GDM1 (cell line): ENCODE results near the gene SPSB4.
"Not testable (repeated sequence)": the region's sequence is repeated elsewhere in the genome, so short reads cannot be mapped to it uniquely, and the experiment has no call there.

Source experiments
- DNase-seq: peaks from one replicate; lab custom pipeline; 2025; lab: John Stamatoyannopoulos, UW

Gene SPSB4

GRCh38 chr3:141095546-141095937, 44.4 kb downstream of the SPSB4 start:
- DNase-seq = no peak

DNA sequence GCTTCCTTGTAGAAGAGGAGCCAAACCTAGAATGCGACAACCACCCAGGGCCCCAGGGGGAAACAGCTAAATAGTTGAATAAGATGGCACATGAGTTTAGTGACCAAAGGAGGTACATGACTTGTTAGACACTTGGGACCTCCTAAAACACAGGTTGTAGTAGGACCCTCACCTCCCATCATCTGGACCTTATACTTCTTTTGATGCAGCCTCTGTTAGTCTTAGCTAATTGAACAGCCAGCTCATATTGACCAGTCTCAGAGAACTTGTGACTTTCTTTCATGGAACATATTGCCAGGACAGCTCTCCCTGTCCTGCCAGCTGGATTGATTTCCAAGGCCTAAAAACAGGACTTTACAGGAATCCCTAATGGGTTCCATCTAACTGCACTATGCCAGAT, 45.0 kb downstream of the SPSB4 start:
- no peak for DNase-seq

- no peak for DNase-seq
Measured at GRCh38 chr3:141096981-141097380, 45.8 kb downstream of the SPSB4 start.

GRCh38 chr3:141100112-141100511, 49.0 kb downstream of the SPSB4 start:
- no peak for DNase-seq

DNA sequence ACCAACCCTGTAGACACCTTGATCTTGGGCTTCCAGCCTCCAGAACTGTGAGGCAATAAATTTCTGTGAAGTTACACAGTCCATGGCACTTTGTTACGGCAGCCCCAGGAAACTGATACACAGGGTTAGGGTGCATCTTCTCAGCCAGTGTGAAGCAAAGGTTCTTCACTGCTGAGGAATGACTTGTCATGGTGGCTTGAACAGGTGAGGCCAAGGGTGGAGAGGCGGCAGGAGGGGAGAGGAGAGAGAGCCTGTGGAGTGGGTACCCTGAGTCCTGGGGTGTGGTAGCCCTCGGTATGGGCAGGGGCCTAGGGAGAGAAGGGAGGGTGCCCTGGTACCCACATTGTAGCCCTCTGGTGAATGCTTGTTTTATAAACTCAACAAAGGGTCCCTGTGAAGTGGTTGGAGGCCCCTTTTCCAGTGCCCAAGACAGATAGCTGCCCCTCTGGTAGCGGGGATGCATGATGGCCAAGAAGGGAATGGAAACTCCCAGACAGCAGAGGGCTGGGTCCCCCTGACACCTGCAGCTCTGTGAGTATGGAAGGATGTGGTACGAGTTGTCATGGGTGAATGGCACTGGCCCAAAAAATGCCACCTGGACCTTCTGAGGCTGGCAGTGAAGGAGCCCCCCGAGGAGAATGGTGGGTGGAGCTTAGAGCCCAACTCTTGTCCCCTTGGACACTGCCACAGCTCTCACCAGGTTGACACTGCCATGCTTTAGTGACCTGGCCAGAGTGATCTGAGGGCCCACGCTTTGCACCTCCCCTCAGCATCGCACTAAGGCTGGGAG, 49.6 kb downstream of the SPSB4 start:
- no peak for DNase-seq

DNA sequence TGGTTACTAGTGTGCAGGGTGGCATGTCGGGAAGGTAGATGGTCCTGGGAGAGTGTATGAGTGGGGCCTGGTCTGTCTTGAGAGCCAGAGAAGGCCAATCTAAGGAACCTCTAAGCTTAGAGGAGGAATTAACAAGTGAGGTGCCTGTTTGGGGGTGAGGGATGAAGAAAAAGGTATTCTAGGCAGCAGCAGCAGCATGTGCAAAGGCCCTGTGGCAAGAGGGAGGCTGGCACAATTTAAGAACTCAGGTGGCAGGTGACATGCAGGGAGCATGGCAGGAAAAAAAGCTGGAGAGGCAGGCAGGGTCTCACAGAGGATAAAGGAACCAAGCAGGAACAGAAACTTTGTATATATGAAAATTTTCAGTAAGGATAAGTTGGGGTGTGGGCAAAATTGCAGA, 51.2 kb downstream of the SPSB4 start:
- no peak for DNase-seq

GRCh38 chr3:141103067-141103466, 51.9 kb downstream of the SPSB4 start:
- no peak for DNase-seq

DNA sequence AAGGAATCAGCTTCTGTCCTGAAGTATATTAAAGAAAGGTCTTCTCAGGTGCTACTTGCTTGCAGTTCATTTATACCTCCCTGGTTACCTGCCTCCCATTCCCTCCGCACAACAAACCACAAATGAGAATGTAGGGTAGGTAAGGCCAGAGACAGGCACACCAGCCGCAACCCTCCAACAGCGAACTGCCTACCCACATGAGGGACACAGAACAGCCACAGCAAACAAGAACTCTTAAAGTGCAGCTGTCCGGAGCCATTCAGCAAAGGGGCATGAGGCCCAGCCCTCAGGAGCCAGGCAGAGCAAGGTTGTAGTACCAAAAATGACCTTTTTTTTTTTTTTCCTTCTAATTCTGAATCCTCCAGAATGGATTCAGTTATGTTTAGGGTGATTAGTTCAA, 52.4 kb downstream of the SPSB4 start:
- no peak for DNase-seq

- no peak for DNase-seq
Measured at GRCh38 chr3:141104151-141104821, 53.1 kb downstream of the SPSB4 start.

DNA sequence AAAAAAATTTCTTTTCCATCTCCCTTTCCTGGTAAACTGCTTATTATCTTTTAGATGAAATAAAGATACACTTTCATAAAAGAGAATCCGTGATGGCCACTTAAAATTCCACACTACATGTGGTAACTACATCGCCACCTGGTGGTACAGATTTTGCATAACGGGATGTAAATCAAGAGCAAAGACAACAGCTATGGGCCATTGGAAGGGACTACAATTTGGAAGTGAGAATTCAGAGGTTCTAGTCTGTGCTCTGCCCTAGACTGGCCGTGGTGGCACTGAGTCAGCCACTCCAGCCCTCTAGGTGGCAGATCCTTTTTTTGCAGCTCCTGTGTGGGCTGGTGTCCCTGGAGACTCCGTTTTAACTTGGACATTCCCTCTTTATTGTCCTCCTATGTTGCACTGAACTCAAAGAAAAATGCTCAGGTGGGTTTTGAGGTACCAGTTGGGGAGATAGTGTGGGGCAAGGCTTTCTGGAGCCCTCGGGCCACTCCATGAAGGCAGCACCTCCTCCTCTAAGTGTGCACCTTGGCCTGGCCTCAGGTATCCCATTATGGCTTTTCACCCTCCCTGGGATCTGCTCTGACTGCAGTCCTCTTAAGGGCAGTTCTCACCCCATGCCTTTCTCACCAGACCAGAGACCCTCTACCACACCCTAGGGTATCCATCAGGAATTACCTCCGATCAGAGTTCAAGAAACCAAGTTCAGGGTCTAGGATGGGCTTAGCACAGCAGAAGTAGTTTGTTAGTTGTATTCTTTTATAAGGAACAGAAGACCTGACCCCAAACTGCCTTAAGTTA, 54.9 kb downstream of the SPSB4 start:
- DNase-seq = peak; percentile 84

- no peak for DNase-seq
Measured at GRCh38 chr3:141106842-141107241, 55.7 kb downstream of the SPSB4 start.

GRCh38 chr3:141108039-141108438, 56.9 kb downstream of the SPSB4 start:
- no peak for DNase-seq

GRCh38 chr3:141109751-141110150, 58.6 kb downstream of the SPSB4 start:
- no peak for DNase-seq

- DNase-seq = no peak
Measured at GRCh38 chr3:141110322-141110721, 59.2 kb downstream of the SPSB4 start.

DNA sequence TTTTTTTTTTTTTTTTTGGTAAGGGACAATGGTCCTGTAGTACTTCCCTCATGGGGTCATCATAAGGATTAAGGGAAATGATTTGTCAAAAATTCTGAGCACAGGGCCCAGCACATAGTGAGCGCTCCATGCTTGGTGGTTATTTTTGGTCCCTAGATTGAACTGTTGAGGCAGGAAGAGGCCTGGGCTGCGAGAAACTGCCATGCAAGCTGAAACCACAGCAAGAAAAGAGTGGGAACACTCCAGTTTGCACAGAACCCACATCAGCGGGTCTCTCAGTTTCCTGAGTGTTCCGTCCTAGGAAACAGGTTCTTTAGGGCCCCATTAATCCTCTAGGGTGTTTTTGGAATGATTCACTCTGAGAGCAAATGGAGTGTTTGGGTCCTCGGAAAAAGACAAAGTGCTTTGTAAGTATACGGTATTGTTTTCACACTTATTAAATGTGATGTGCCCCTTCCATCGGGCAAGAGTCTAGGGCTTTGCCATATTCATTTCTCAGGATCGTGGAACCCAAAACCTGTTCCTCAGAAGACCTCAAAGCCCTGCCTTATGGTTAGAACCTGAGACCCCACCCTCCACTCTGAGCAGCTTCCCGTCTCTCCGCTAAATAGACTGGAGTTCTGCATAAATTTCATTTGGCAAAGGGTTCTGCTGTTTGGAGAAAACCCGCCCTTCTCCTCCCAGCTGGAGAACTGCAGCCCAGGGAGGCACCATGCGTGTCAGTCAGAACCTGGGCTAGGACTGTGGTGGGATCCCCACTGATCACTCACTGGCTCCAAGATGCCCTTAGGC, 60.4 kb downstream of the SPSB4 start:
- peak; percentile 90 for DNase-seq

DNA sequence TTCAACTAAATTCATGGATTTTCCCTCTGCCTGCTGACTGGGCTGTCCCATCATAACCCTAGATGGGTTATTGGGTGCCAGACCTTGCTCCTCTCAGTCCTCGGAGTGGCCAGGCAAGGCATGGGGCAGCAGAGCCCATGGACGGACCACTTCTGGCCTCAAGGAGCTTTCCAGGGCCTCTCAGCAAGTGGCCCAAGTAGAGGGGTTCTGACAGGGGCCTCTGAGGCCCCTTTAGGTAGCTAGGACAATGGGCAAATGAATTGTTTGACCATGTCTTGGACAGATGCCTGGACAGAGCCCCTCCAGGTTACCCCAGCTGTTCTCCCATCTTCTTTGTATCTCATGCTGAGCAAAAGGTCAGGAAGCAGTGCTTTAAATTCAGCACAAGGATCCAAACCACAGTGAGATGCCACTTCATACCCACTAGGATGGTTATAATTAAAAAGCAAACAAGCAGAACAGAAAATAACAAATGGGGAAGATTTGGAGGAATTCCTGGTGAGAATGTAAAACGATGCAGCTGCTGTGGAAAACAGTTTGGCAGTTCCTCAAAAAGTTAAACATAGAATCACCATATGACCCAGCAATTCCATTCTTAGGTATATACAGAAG, 61.6 kb downstream of the SPSB4 start:
- no peak for DNase-seq

DNA sequence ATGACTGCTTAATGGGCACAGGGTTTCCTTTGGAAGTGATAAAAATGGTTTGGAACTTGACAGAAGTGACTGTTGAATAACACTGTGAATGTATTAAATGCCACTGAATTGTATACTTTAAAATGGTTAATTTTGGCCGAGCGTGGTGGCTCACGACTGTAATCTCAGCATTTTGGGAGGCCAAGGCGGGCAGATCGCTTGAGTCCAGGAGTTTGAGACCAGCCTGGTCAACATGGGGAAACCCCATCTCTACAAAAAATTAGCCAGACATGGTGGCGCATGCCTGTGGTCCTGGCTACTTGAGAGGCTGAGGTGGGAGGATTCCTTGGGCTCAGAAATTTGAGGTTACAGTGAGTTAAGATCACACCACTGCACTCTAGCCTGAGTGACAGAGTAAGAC, 62.5 kb downstream of the SPSB4 start:
- DNase-seq = not testable (repeated sequence)

GRCh38 chr3:141114179-141114745, 63.1 kb downstream of the SPSB4 start:
- no peak for DNase-seq

- DNase-seq = no peak
Measured at GRCh38 chr3:141114816-141115460, 63.8 kb downstream of the SPSB4 start.

- DNase-seq = no peak
Measured at GRCh38 chr3:141115789-141116541, 64.8 kb downstream of the SPSB4 start.
